GM18498 (cell line): ENCODE results near the gene NOX1.
"Not testable (repeated sequence)": the region's sequence is repeated elsewhere in the genome, so short reads cannot be mapped to it uniquely, and the experiment has no call there.

Experiments
- ATAC-seq: cut with Tn5 transposase; IDR thresholded peaks from one replicate; pipeline ENCODE4 v1.9.1; 2021; ENCODE audit warnings: mild to moderate bottlenecking, moderate library complexity; ENCODE audit not compliant: unreplicated experiment

NOX1 gene

DNA sequence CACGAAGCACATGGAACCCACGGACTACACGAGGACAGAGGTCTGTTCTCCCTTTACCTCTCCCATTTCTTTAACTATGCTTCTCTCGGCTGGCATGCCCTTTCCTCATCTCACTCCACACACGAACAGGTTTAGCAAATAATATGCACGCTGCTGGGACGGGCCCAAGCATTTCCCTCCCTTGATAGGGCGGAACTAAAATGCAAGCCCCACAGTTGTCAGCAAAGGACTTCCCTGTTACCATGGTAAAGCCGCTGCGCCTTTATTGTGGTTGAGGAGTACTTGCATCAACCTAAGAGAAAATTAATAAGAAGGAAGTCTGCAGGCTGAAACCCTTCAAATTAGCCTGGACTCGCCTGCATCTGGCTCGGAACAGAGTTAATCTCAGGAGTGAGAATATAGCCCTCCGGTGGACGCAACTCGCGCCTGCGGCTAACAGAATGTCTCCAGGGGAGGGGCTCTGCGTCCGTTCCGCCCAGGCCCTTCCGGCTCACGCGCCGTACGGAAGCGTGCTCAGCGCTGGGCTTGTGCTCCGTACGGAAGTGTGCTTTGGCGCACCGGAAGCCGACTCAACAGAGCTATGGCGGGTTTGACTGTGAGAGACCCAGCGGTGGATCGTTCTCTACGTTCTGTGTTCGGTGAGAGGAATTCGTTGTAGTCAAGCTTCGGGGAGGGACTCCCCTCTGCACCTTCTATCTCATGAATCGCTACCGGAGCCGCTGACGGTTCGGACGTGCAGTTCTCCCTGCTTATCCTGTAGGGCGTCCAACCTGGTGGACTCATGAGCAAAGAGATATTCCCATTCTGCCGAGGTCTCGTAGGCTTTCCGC lies 54.1 kb downstream of the NOX1 start, which contains the start of gene CSTF2:
Gene CSTF2 (plus strand): TSS at position 555 of the 830 bp plus-strand sequence. CDS start 26 bp downstream, at position 581.
- peak; percentile 99 for ATAC-seq

GRCh38 chrX:100819534-100819836 lies 54.7 kb downstream of the NOX1 start:
- ATAC-seq = no peak

- ATAC-seq = no peak
Measured at GRCh38 chrX:100817340-100817739, 56.8 kb downstream of the NOX1 start.

- ATAC-seq = no peak
Measured at GRCh38 chrX:100812216-100813158, 61.7 kb downstream of the NOX1 start.

- ATAC-seq = not testable (repeated sequence)
Measured at GRCh38 chrX:100808265-100808664, 65.9 kb downstream of the NOX1 start.

- ATAC-seq = no peak
Measured at GRCh38 chrX:100804780-100805179, 69.4 kb downstream of the NOX1 start.

DNA sequence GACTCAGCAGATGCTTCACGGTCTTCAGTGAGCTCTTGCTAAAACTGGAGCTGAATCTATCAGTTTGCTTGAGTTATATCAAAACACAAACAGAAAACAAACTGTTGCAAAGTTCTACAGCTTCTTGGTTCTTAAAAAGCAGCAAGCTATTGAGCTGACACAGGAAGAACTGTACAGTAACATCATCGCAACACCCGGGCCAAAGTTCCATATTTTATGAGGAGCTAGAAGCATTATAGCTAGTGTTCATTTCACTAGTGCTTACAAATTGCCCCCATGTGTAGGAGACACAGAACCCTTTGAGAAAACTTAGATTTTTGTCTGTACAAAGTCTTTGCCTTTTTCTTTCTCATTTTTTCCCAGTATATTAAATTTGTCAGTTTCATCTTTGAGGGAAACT lies 71.3 kb downstream of the NOX1 start:
- no peak for ATAC-seq

GRCh38 chrX:100798484-100799214 lies 75.5 kb downstream of the NOX1 start:
- ATAC-seq = no peak

GRCh38 chrX:100797359-100797758 lies 76.8 kb downstream of the NOX1 start:
- ATAC-seq = no peak

GRCh38 chrX:100796371-100796770 lies 77.8 kb downstream of the NOX1 start:
- ATAC-seq = not testable (repeated sequence)
